HCT116 (cell line): ENCODE measurements around the gene SCT. TPM values are rescaled to one million over a fixed set of nuclear protein-coding genes. Genes with fewer than 3 reads are reported as not detected.

ENCODE experiments used
- ATAC-seq: fragments of 200-7000 bp; cut with Tn5 transposase; 2 replicates; pipeline ENCODE4 v1.9.1; 2020; ENCODE audit warnings: mild to moderate bottlenecking, moderate library complexity
- BruUV-seq: library from RNA; stranded (reverse); fragments of 400-500 nt; replicated peaks from 2 replicates; lab custom pipeline; 2021; lab: Mats Ljungman, UMichigan
- CTCF ChIA-PET: fragments of 300-600 bp; sonication (Branson Sonifier 250); formaldehyde crosslinking; loops from one replicate; lab custom pipeline; 2021; ENCODE audit warnings: antibody characterized with exemption; lab: Charles Lee
- POLR2A ChIA-PET: fragments of 300-600, 350-600 bp; sonication (Branson Sonifier 250); formaldehyde crosslinking; loops from one replicate; lab custom pipeline; 2021; ENCODE audit warnings: antibody characterized with exemption; lab: Charles Lee
- RAD21 ChIA-PET, 2 experiments: fragments of 300-600 bp; sonication (Branson Sonifier 250); formaldehyde crosslinking; loops; one replicate each; lab custom pipeline; 2023; ENCODE audit warnings: low total read pairs in 2 of 2; ENCODE audit not compliant: uncharacterized antibody in 2 of 2, unreplicated experiment in 2 of 2, low non-redundant PET in 1 of 2; lab: Charles Lee
- DNase-seq: peaks from one replicate; pipeline ENCODE4 v3.0.0-alpha.2; 2010; ENCODE audit warnings: low read depth, low spot score
- H2AFZ ChIP-seq: fragments of 200-600 bp; shearing (Covaris generic), sonication (generic); 2 replicates; pipeline ENCODE4 v1.6.1; 2017; ENCODE audit warnings: low read depth, mixed run types, mixed read lengths, antibody characterized with exemption, low read length; ENCODE audit not compliant: poor library complexity, severe bottlenecking
- H3K27ac ChIP-seq: 2 replicates; pipeline ENCODE4 v1.5.1; 2012; ENCODE audit warnings: low read depth, low read length
- H3K27me3 ChIP-seq: fragments of 200-600 bp; sonication (generic); 2 replicates; pipeline ENCODE4 v1.6.1; 2016; ENCODE audit warnings: mixed run types, low read length, mixed read lengths; ENCODE audit not compliant: insufficient read depth
- H3K36me3 ChIP-seq, 2 experiments: fragments of 200-500 bp in 1 of 2; fragments of 200-600 bp in 1 of 2; sonication (Bioruptor generic) in 1 of 2; sonication (generic) in 1 of 2; 2 replicates each; pipeline versions ENCODE4 v1.5.1 to v1.6.1; 2014 to 2016; ENCODE audit warnings: low read length in 2 of 2, inconsistent platforms in 1 of 2, mixed read lengths in 1 of 2, mixed run types in 1 of 2; ENCODE audit not compliant: insufficient read depth in 2 of 2, control insufficient read depth in 1 of 2
- H3K4me1 ChIP-seq, 2 experiments: fragments of 200-600 bp in 1 of 2; sonication (generic) in 1 of 2; 2 replicates each; pipeline versions ENCODE4 v1.5.1 to v1.6.1; 2012 to 2017; ENCODE audit warnings: low read length in 2 of 2, inconsistent platforms in 1 of 2, mild to moderate bottlenecking in 1 of 2, mixed read lengths in 1 of 2, mixed run types in 1 of 2, moderate library complexity in 1 of 2; ENCODE audit not compliant: insufficient read depth in 2 of 2, control insufficient read depth in 1 of 2
- H3K4me2 ChIP-seq: fragments of 200-600 bp; sonication (generic); 2 replicates; pipeline ENCODE4 v1.6.1; 2017; ENCODE audit warnings: mixed run types, low read length, mixed read lengths
- H3K4me3 ChIP-seq, 2 experiments: fragments of 200-600 bp in 1 of 2; sonication (generic) in 1 of 2; replicated peaks in 1 of 2; 2 replicates each; pipeline ENCODE4 v1.5.1; 2011 to 2016; ENCODE audit warnings: low read length in 2 of 2, control low read depth in 1 of 2, low read depth in 1 of 2, mild to moderate bottlenecking in 1 of 2, mixed read lengths in 1 of 2, mixed run types in 1 of 2
- H3K79me2 ChIP-seq: fragments of 200-600 bp; sonication (generic); 2 replicates; pipeline ENCODE4 v1.6.1; 2017; ENCODE audit warnings: mild to moderate bottlenecking, mixed run types, low read length, moderate library complexity, mixed read lengths; ENCODE audit not compliant: insufficient read depth
- H3K9ac ChIP-seq: fragments of 200-600 bp; sonication (generic); 2 replicates; pipeline ENCODE4 v1.6.1; 2016; ENCODE audit warnings: low read length, mixed read lengths
- H3K9me2 ChIP-seq: fragments of 200-600 bp; sonication (generic), shearing (Covaris generic); 2 replicates; pipeline ENCODE4 v1.6.1; 2017; ENCODE audit warnings: mixed run types, mild to moderate bottlenecking, moderate library complexity; ENCODE audit not compliant: insufficient read depth
- H3K9me3 ChIP-seq, 2 experiments: fragments of 200-500 bp in 1 of 2; fragments of 200-600 bp in 1 of 2; sonication (Bioruptor generic) in 1 of 2; sonication (generic) in 1 of 2; 2 replicates each; pipeline ENCODE4 v1.6.1; 2014 to 2017; ENCODE audit warnings: low read length in 2 of 2, mixed read lengths in 2 of 2, inconsistent platforms in 1 of 2, low read depth in 1 of 2, mild to moderate bottlenecking in 1 of 2, mixed run types in 1 of 2, moderate library complexity in 1 of 2; ENCODE audit not compliant: control insufficient read depth in 1 of 2, insufficient read depth in 1 of 2
- H4K20me1 ChIP-seq: fragments of 200-600 bp; sonication (generic), shearing (Covaris generic); 2 replicates; pipeline ENCODE4 v1.6.1; 2017; ENCODE audit warnings: mixed run types, mild to moderate bottlenecking, moderate library complexity; ENCODE audit not compliant: insufficient read depth
- CBX3 ChIP-seq: IDR thresholded peaks from 2 replicates; pipeline ENCODE4 v1.6.1; 2012; ENCODE audit warnings: low read depth
- ELF1 ChIP-seq: IDR thresholded peaks from 2 replicates; pipeline ENCODE4 v1.6.1; 2012; ENCODE audit warnings: low read depth, borderline replicate concordance
- EZH2phosphoT487 ChIP-seq: fragments of 200-600 bp; IDR thresholded peaks from 2 replicates; pipeline ENCODE4 v1.6.1; 2018; ENCODE audit warnings: antibody characterized with exemption, borderline replicate concordance
- FOSL1 ChIP-seq: IDR thresholded peaks from 2 replicates; pipeline ENCODE4 v1.6.1; 2012; ENCODE audit warnings: low read depth
- JUND ChIP-seq: IDR thresholded peaks from 2 replicates; pipeline ENCODE4 v1.6.1; 2012
- POLR2A ChIP-seq: IDR thresholded peaks from 2 replicates; pipeline ENCODE4 v1.7.0; 2011; ENCODE audit warnings: borderline replicate concordance; ENCODE audit not compliant: insufficient read depth, insufficient read length; ENCODE audit errors: extremely low read depth
- POLR2AphosphoS5 ChIP-seq: IDR thresholded peaks from 2 replicates; pipeline ENCODE4 v1.6.1; 2011; ENCODE audit warnings: mild to moderate bottlenecking, low read depth, low read length, moderate library complexity
- RAD21 ChIP-seq: IDR thresholded peaks from 2 replicates; pipeline ENCODE4 v1.6.1; 2012; ENCODE audit warnings: low read depth, mild to moderate bottlenecking
- SRF ChIP-seq: IDR thresholded peaks from 2 replicates; pipeline ENCODE4 v1.6.1; 2012; ENCODE audit warnings: low read depth
- YY1 ChIP-seq: IDR thresholded peaks from 2 replicates; pipeline ENCODE4 v1.6.1; 2011; ENCODE audit warnings: low read length, low read depth, moderate library complexity, mild to moderate bottlenecking; ENCODE audit not compliant: insufficient replicate concordance; ENCODE audit errors: extremely low read depth
- ZFX ChIP-seq: fragments of 450-650 bp; IDR thresholded peaks from 2 replicates; pipeline ENCODE4 v1.6.1; 2017
- intact Hi-C: fragments of 100-400 bp; cut with micrococcal nuclease; formaldehyde crosslinking; loops from 2 replicates; pipeline ENCODE4 v1.10.0; 2022
- total RNA-seq: library from RNA; stranded (reverse); gene quantifications from one replicate; pipeline ENCODE4 v1.2.1, GENCODE V29; 2021; ENCODE audit not compliant: unreplicated experiment
- TF ChIP-seq, protein P1 (sequence below): IDR thresholded peaks from 2 replicates; pipeline ENCODE4 v1.6.1; 2012
- TF ChIP-seq, protein P2 (sequence below), 3 experiments: fragments of 200-600 bp in 1 of 3; sonication (generic) in 1 of 3; IDR thresholded peaks in 2 of 3; conservative IDR thresholded peaks in 1 of 3; 2 replicates each; pipeline ENCODE4 v1.5.1; 2012 to 2017; ENCODE audit warnings: low read depth in 2 of 3, low read length in 2 of 3, antibody characterized with exemption in 1 of 3, borderline replicate concordance in 1 of 3, control low read depth in 1 of 3, mild to moderate bottlenecking in 1 of 3, mixed read lengths in 1 of 3, mixed run types in 1 of 3, moderate library complexity in 1 of 3; ENCODE audit not compliant: insufficient read depth in 1 of 3
- TF ChIP-seq, protein P3 (sequence below): IDR thresholded peaks from 2 replicates; pipeline ENCODE4 v1.6.1; 2012

SCT gene
- total RNA-seq, 1 experiment from 2014 or later: not detected

DNA sequence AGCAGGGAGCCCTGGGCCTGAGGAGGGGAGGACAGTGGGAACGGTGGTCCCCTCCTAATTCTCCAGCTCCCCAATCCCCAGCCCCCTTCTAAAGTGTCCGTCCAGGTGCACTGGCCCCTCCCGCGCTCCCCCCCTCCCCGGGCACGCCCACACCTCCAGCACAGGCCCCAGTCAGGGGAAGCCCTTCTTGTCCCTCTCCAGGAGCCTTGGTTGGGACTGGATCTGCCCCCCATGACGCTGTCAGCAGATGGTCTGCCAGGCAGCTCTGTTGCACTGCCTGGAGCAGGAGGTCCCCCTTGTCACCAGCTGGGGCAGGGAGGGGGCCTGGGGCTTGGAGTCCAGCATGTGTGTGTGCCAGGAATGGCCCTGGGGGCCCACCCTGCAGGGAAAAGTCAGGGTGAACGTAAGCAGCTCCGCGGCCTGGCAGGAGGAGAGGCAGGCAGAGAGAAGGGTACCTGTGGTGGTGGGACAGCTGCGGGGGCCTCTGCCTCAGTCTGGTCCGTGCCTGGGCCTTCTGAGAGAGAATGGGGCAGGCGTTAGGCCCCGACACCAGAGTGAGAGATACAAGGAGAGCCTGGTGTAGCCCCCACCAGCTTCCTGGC lies 12.9 kb downstream of the SCT start:
- CTCF ChIA-PET: interaction anchor here (1.8 kb wide), 1 partner anchor 59 kb away, joined by 4 read pairs; no protein-coding TSS in a partner anchor
- H3K27me3 ChIP-seq: no peaks in the 10 kb centered on the region
- BruUV-seq: no TSS peak

More for the DNA sequence above, 12.9 kb downstream of the SCT start:
- no peak overlapping the region for H2AFZ ChIP-seq
- TF ChIP-seq POLR2AphosphoS5 (no peak), EZH2phosphoT487 (no peak), SRF (no peak), ELF1 (no peak), RAD21 (no peak), ZFX (no peak), FOSL1 (no peak), JUND (no peak), CBX3 (no peak), POLR2A (no peak), YY1 (no peak)
- TF ChIP-seq, protein P1, sequence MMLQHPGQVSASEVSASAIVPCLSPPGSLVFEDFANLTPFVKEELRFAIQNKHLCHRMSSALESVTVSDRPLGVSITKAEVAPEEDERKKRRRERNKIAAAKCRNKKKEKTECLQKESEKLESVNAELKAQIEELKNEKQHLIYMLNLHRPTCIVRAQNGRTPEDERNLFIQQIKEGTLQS: no peak
- TF ChIP-seq, protein P2, sequence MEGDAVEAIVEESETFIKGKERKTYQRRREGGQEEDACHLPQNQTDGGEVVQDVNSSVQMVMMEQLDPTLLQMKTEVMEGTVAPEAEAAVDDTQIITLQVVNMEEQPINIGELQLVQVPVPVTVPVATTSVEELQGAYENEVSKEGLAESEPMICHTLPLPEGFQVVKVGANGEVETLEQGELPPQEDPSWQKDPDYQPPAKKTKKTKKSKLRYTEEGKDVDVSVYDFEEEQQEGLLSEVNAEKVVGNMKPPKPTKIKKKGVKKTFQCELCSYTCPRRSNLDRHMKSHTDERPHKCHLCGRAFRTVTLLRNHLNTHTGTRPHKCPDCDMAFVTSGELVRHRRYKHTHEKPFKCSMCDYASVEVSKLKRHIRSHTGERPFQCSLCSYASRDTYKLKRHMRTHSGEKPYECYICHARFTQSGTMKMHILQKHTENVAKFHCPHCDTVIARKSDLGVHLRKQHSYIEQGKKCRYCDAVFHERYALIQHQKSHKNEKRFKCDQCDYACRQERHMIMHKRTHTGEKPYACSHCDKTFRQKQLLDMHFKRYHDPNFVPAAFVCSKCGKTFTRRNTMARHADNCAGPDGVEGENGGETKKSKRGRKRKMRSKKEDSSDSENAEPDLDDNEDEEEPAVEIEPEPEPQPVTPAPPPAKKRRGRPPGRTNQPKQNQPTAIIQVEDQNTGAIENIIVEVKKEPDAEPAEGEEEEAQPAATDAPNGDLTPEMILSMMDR (IDR thresholded peaks at IDR 0.05 in 2 of 3, conservative IDR thresholded peaks at IDR 0.05 in 1 of 3; ENCODE audit: borderline replicate concordance in 1 of 3, insufficient read depth in 1 of 3, low read depth in 2 of 3, low read length in 2 of 3): no peak
- TF ChIP-seq, protein P3, sequence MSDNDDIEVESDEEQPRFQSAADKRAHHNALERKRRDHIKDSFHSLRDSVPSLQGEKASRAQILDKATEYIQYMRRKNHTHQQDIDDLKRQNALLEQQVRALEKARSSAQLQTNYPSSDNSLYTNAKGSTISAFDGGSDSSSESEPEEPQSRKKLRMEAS: no peak
- ATAC-seq (no peak), DNase-seq (no peak)
- intact Hi-C loops: no loop called here
- no peak overlapping the region for H3K4me3 ChIP-seq
- H3K4me1 ChIP-seq: peaks cover 8 to 42% of the 10 kb centered on the region in 2 experiments
- POLR2A ChIA-PET: interaction anchor here (1.7 kb wide), 1 partner anchor 38 kb away, joined by 4 read pairs; the partner anchor contains the start of gene PHRF1
- H3K79me2 ChIP-seq: peaks cover 27% of the 10 kb centered on the region; the same call in 1 of the 2 replicates
- H3K36me3 ChIP-seq: peaks cover 18 to 26% of the 10 kb centered on the region in 2 experiments; a peak in 3 of 4 replicates
- RAD21 ChIA-PET: no interaction called here
- peak overlapping the region; percentile 27 for H3K9ac ChIP-seq
- H3K27ac ChIP-seq: peak overlapping the region; percentile 69
- H4K20me1 ChIP-seq: peaks cover 13% of the 10 kb centered on the region; the same call in 1 of the 2 replicates
- no peaks in the 10 kb centered on the region for H3K9me3 ChIP-seq
- H3K9me2 ChIP-seq: no peaks in the 10 kb centered on the region
- H3K4me2 ChIP-seq: peak overlapping the region; percentile 41
